ENCODE results near the gene BMP6. TPM values are rescaled to one million over a fixed set of nuclear protein-coding genes. Genes with fewer than 3 reads are reported as not detected.

BMP6 gene
- total RNA-seq, 6 experiments from 2014 or later: 1.8 to 4.4 (median 2.6) TPM

DNA sequence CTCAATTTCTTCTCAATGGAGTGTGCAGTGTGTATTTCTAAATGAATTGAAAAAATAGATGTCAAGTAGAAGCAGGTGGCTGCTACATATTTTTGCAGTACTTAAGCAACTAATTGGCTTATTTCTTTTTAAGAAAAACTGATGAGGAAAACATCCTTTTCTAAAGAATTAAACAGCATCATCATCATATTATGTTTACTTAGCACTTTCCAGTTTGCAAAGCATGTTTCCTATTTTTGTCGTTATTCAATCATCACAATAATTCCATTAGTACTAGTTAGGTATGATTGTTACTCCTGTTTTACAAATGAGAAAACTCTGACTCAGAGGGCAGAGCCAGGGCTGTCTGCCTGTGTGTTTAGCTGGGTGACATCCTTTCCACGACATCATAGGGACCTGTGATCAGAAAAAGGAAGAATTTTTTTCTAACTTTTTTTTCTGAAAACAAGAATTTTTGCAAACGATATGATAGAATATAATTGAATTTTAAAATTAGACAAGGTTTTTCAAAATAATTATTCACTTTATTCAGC is 22.7 kb upstream of the BMP6 start:
- WGBS (ENCODE audit: insufficient coverage, low coverage, low lambda C conversion rate, missing lambda C conversion rate): 42% methylated on average over 3 of the region's 3 CpGs
- Histone ChIP-seq H3K36me3 (no peaks in the 10 kb centered on the region), H3K4me1 (peaks cover 0 to 3% (median 2%) of the 10 kb centered on the region in 4 donors), H3K27ac (no peak overlapping the region), H3K4me3 (no peak overlapping the region), H3K27me3 (no peaks in the 10 kb centered on the region), H3K9me3 (no peaks in the 10 kb centered on the region)
- DNase-seq: no peak
- intact Hi-C loops (cut with DNase I): no loop called here
- ATAC-seq: no peak
- TF ChIP-seq CTCF (IDR thresholded peaks at IDR 0.05): no peak
- TF ChIP-seq POLR2A (IDR thresholded peaks at IDR 0.05): no peak

DNA sequence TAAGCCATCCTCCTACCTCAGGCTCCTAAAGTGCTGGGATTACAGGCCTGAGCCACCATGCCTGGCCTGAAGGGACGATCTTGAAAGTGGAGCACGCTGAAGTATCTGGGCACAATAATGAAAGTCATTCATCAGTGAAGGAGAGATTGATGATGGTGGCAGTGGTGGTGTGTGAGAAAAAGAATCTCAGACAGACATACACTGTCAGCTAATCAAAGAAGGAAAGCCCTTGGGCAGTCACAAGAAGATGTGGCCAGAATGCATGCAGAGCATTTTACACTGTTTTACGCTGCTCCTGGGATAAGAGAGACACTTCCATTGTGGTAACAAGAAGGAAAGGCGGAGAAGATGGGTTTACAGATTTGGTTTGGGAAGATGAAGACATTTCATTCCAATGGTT is 20.4 kb upstream of the BMP6 start:
- no peak for TF ChIP-seq CTCF (IDR thresholded peaks at IDR 0.05)
- TF ChIP-seq POLR2A (IDR thresholded peaks at IDR 0.05): no peak
- Histone ChIP-seq H3K27ac (no peak overlapping the region), H3K27me3 (no peaks in the 10 kb centered on the region), H3K36me3 (no peaks in the 10 kb centered on the region), H3K4me1 (no peaks in the 10 kb centered on the region), H3K9me3 (no peaks in the 10 kb centered on the region), H3K4me3 (no peak overlapping the region)
- WGBS (ENCODE audit: insufficient coverage, low coverage, low lambda C conversion rate, missing lambda C conversion rate): 69% methylated on average over 3 of the region's 4 CpGs
- DNase-seq (no peak), ATAC-seq (no peak)
- intact Hi-C loops (cut with DNase I): no loop called here

GRCh38 chr6:7706269-7706668 is 19.6 kb upstream of the BMP6 start:
- H3K9me3 ChIP-seq: no peaks in the 10 kb centered on the region
- no peaks in the 10 kb centered on the region for H3K27me3 ChIP-seq
- no peak overlapping the region for H3K27ac ChIP-seq
- no peaks in the 10 kb centered on the region for H3K4me1 ChIP-seq
- TF ChIP-seq CTCF (IDR thresholded peaks at IDR 0.05) (no peak), POLR2A (IDR thresholded peaks at IDR 0.05) (no peak)
- H3K4me3 ChIP-seq: no peak overlapping the region
- no peaks in the 10 kb centered on the region for H3K36me3 ChIP-seq
- intact Hi-C loops (cut with DNase I): no loop called here
- 34% methylated on average over 3 of the region's 4 CpGs for WGBS (ENCODE audit: insufficient coverage, low coverage, low lambda C conversion rate, missing lambda C conversion rate)
- DNase-seq: no peak
- ATAC-seq: no peak

- Histone ChIP-seq H3K4me3 (no peak overlapping the region), H3K36me3 (no peaks in the 10 kb centered on the region), H3K4me1 (no peaks in the 10 kb centered on the region), H3K27me3 (no peaks in the 10 kb centered on the region), H3K27ac (no peak overlapping the region), H3K9me3 (no peaks in the 10 kb centered on the region)
- no peak for TF ChIP-seq CTCF (IDR thresholded peaks at IDR 0.05)
- no peak for TF ChIP-seq POLR2A (IDR thresholded peaks at IDR 0.05)
- DNase-seq (no peak), ATAC-seq (no peak)
- intact Hi-C loops (cut with DNase I): no loop called here
- WGBS (ENCODE audit: insufficient coverage, low coverage, low lambda C conversion rate, missing lambda C conversion rate): 33% methylated on average over 1 of the region's 4 CpGs
Observed at GRCh38 chr6:7707787-7708186, 18.1 kb upstream of the BMP6 start.

GRCh38 chr6:7719364-7719850 is 6.5 kb upstream of the BMP6 start:
- no peaks in the 10 kb centered on the region for H3K36me3 ChIP-seq
- DNase-seq (no peak), ATAC-seq (no peak)
- H3K9me3 ChIP-seq: no peaks in the 10 kb centered on the region
- H3K27me3 ChIP-seq: no peaks in the 10 kb centered on the region
- H3K27ac ChIP-seq: no peak overlapping the region
- H3K4me3 ChIP-seq: no peak overlapping the region
- 51% methylated on average over 5 of the region's 6 CpGs for WGBS (ENCODE audit: insufficient coverage, low coverage, low lambda C conversion rate, missing lambda C conversion rate)
- no peaks in the 10 kb centered on the region for H3K4me1 ChIP-seq
- intact Hi-C loops (cut with DNase I): no loop called here
- TF ChIP-seq POLR2A (IDR thresholded peaks at IDR 0.05): no peak
- TF ChIP-seq CTCF (IDR thresholded peaks at IDR 0.05): no peak
